GM18868 (cell line): ENCODE measurements around the gene SORCS2.

Source experiments
- ATAC-seq: cut with Tn5 transposase; IDR thresholded peaks from one replicate; pipeline ENCODE4 v1.9.1; 2021; ENCODE audit warnings: mild to moderate bottlenecking, moderate library complexity; ENCODE audit not compliant: unreplicated experiment

SORCS2 gene

DNA sequence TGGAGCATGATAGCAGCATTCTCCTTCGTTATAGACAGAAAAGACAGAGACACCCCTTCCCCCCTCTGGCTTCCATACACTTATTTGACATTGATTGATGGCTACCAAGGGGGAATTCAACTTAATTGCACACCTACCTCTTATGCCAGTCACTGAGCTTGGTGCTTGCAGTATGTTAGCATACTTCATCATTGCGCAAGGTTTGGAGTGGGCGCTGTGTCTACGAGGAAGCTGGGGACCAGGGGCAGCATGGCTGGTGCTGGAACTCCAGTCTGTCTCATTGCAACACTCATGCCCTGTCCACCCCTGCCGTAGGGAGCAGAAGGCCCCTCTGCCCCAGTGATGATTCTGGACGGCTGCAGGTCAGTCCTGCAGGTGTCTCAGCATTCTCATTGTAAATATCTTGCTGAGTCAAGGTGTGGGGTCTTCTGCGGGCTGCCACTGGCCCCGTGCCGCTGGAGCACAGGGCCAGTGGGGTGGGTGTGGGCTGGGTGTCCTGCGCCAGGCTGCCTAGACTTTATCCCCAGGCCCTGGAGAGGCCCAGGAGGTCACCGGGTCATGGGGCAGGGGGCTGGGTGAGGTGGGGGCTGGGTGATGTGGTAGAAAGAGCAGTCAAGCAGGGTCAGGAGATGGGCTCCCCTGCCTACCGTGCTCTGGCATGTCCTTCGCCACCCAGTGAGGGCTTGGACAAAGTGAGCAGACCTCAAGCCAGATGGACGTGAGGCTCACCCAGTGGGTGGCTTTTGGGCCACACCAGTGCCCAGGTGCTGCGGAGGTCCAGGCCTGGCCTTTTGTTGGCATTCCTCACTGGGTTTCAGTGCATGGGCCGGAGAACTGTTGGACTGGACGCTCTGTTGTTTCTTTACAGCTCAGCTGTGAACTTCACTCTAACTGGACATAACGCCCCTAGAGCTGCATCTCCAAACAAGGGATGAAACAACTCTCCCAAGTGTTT lies 156.9 kb downstream of the SORCS2 start:
- ATAC-seq, result no peak

GRCh38 chr4:7350396-7350795 lies 158.1 kb downstream of the SORCS2 start:
- ATAC-seq, result no peak

- ATAC-seq, result no peak
Measured at GRCh38 chr4:7351014-7351413, 158.7 kb downstream of the SORCS2 start.

- ATAC-seq, result no peak
Measured at GRCh38 chr4:7352486-7352885, 160.1 kb downstream of the SORCS2 start.

- ATAC-seq, result no peak
Measured at GRCh38 chr4:7353046-7353790, 160.9 kb downstream of the SORCS2 start.

DNA sequence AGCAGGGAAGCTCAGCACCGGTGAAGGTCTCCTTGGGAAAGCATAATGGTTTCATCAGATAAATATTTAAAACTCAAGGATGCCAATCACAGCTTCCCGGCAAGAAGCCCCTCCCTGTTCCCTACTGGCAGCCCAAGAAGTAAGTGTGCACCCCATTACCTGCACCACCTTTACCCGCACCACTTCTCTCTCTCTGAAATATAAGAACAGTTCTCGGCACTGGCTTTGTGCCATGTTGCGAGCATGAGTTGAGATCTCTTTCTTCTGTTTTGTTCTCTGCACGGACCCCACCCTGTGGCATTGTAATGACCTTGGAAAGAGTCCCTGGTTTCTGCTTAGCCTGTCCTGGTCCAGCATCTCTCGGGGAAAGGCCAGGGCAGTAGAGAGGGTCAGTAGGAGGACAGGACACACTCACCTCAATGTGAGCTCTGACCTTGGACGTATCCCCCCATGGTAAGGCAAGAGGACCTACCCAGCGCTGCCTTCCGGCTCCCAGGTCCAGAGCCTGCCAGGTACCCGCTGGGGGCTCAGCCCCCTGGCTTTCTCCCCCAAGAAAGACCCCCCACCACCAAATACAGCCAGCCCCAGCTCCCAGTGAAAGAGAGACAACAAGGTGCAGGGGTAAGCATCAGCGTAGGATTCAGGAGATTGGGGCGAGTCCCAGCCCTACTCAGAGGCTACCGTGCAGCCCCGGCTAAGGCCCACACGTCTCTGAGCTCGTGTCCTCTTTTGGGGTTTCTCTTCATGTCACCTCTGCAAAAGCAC lies 161.7 kb downstream of the SORCS2 start:
- no peak for ATAC-seq

- ATAC-seq, result no peak
Measured at GRCh38 chr4:7354927-7355326, 162.6 kb downstream of the SORCS2 start.

GRCh38 chr4:7355795-7356194 lies 163.5 kb downstream of the SORCS2 start:
- ATAC-seq, result no peak

DNA sequence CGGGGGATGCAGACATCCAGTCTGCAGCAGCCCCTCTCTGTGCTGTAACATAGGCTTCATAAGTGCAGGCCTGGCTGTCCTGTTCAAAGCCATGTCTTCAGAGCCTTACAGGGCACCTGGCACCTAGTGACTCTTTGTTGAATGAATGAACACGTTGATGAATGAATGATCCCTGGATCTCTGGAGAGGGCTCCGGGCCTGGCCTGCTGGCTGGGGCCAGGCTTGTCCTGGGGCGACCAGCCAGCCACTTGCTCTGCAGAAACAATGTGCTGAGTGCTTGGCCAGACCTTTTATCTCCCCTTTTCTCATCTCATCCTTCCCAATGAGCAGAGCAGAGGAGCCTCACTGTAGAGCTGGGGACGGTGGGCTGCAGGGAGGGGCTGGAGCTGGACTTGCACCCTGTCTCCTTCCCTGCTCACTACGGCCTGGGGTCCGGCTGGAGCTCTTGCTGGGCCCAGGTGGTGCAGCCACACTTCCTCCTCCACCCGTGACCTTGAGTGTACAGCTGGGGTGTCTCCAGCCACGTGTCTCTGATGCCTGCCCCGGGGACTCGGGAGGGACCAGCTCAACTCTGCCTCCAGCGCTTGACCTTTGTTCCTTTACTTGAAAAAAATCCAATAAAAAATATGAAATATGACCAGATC lies 164.5 kb downstream of the SORCS2 start:
- no peak for ATAC-seq

DNA sequence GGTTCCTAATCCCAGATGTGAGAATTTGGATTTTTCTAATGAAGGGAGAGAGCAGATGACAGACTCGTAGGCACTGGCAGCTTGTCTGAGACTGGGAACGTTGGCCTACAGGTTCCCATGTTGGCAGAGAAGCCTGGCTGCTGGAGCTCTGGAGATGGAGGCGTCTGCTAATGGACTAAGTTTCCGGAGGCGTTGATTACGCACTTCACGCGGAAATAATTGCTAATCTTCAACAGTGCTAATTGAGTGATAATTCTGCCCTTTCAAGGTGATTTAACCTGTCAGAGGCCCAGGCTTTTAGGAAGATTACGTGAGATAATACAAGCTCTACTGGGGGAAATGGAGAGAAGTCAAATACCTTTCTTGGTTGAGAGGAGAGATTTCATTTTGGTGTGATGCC lies 165.0 kb downstream of the SORCS2 start:
- no peak for ATAC-seq

DNA sequence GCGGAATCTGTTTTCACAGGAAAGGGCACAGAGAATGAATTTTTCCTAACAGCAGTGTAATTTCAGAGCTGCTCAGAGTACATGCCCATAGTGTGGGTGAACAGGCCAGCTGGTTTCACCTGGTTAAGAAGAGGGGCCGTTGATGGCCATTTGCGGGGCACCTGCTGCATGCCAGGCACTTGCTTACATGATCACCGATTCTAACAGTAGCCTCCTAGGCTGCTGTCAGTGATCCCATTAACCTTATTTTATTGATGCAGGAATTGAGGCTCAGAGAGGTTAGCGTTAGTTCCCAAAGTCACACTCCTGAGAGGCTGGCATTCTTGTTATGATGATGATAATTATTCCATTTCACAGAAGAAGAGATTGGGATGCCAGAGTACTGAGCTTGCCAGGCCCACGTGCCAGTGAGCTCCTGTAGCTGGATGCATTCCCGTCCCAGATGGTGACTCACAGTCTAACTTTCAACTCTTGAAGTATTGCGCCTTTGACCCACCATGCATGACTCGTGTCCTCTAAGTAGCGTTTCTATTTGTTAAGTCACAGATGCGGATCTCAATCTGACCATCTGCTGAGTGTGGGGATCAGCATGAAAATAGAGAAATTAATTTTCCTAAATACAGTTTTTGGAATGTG lies 165.9 kb downstream of the SORCS2 start:
- no peak for ATAC-seq

- ATAC-seq, result no peak
Measured at GRCh38 chr4:7359400-7360062, 167.2 kb downstream of the SORCS2 start.

GRCh38 chr4:7360806-7361205 lies 168.5 kb downstream of the SORCS2 start:
- no peak for ATAC-seq

GRCh38 chr4:7361280-7361895 lies 169.1 kb downstream of the SORCS2 start:
- no peak for ATAC-seq

GRCh38 chr4:7362341-7362740 lies 170.0 kb downstream of the SORCS2 start:
- no peak for ATAC-seq

DNA sequence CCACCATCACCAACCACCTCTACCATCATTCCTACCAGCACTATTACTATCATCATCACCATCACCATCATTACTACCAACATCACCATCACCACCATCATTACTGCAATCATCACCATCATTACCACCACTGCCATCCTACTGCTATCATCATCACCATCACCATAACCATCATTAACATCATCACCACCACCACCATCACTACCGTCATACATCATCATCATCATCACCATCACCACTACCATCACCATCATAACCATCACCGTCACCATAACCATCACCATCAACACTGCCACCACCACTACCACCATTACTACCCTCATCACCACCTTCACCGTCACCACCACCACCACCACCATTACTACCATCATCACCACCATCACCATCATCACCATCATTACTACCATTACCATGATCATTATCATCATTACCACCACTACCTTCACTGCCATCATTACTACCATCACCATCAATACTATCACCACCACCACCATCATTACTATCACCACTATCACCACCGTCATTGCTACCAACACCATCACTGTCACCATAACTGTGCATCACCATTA lies 170.6 kb downstream of the SORCS2 start:
- ATAC-seq, result no peak

DNA sequence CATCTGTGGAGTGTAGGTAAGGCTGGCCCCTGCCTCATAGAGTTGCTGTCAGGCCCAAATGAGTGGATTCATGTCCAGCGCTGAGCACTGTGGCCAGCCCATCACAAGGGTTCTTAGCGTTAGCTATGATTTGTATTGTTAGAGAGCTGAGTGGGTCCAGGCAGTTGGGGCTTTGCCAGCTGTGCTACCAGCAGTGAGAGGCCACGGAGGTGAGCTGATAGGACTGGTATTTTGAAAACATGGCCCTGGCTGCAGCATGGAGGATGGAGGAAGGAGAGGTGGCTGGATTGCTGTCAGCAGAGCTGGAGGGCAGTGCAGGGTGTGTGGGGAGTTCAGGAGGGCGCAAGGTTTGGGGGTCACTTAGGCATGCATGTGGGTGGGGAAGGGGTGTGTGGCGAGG lies 172.6 kb downstream of the SORCS2 start:
- ATAC-seq, result no peak

DNA sequence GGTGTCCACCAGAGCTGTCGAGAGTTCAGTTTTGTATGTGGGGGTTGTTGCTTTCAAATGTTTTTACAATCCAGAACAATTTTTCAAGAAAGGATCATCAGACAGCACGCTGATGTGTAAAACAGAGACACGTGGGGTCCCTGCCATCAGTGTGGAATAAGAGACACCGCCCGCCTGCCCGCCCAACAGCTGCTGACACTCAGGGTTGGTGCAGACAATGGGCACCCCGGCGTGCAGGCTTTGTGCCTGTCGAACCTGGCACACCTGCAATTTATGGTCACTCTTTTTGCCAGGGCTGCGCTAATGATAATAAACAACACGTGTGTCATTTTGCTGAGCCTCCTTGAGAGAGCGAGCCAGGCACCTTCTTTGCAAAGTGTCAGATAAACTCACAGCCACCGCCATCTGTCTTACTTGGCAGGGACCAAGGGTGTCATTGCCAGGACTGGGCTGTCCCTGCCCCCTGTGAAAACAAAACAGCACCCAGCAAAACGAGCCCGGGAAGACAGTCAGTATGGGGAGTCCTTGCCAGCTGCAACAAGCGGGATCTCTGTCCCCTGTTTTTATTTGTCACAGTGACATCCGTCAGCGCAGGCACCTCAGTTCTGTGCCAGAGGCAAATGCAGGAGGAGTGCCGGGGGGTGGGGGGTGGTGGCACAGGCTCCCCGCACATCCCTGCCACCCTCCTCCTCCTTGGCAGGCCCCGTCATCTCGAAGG lies 173.3 kb downstream of the SORCS2 start:
- no peak for ATAC-seq
